Measurements from ENCODE around the gene ADGRV1.
"Not testable (repeated sequence)": the region's sequence is repeated elsewhere in the genome, so short reads cannot be mapped to it uniquely, and the experiment has no call there.

Gene ADGRV1

DNA sequence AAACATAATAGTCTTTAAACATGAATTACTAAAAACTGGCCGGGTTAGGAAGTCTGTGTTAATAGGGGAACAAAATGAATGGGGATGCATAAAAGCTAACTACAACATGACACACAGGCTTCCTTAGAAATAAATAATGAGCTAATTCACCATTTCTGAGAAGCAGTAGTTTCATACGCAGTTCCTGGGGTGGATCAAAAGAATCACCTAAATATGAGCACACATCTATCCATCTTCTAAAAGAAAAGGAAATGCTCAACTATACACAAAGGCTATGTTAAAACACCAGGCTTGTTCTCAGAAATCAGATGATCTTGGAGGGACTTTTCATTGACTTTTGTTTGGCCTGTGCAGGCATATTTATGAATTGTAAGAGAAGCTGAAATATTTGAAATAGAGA, 451.5 kb downstream of the ADGRV1 start:
- no peak overlapping the region for H3K4me3 Mint-ChIP-seq
- DNase-seq (no peak), ATAC-seq (no peak)
- H3K9me3 Mint-ChIP-seq = peaks cover 4 to 16% of the 10 kb centered on the region in 2 donors
- H3K4me1 Mint-ChIP-seq = peaks cover 6% of the 10 kb centered on the region
- peaks cover 29% of the 10 kb centered on the region for H3K27me3 Mint-ChIP-seq
- no peak overlapping the region for H3K27ac Mint-ChIP-seq

DNA sequence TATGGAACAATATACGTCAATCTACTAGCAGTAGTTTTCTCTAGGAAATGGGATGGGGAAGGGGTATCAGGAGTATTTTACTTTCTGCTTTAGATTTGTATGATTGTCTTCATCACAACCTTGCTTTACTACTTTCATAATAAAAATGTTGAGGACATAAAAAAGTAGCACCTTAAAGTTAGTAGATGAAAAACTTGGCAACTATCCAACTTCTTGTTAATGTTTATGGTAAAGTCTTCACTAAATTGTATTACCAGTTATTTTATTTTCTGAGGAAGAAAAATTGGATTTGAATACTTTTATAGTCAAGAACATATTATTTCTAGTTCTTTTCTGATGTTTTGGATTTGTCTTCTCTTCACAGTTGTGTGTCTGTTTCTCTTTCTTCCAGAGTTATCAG, 452.4 kb downstream of the ADGRV1 start:
- peaks cover 6% of the 10 kb centered on the region for H3K4me1 Mint-ChIP-seq
- H3K4me3 Mint-ChIP-seq = no peak overlapping the region
- no peak overlapping the region for H3K27ac Mint-ChIP-seq
- H3K9me3 Mint-ChIP-seq = peaks cover 9 to 25% of the 10 kb centered on the region in 2 donors
- peaks cover 37% of the 10 kb centered on the region for H3K27me3 Mint-ChIP-seq
- DNase-seq (no peak), ATAC-seq (no peak)

DNA sequence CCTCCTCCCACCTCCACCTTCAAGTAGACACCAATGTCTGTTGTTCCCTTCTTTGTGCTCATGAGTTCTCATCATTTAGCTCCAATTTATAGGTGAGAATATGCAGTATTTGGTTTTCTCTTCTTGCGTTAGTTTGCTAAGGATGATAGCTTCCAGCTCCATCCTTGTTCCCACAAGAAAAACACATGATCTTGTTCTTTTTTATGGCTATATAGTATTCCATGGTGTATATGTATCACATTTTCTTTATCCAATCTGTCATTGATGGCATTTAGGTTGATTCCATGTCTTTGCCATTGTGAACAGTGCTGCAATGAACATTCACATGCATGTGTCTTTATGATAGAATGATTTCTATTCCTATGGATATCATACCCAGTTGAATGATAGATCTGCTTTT, 454.3 kb downstream of the ADGRV1 start:
- ATAC-seq, DNase-seq, H3K4me3 Mint-ChIP-seq, H3K4me1 Mint-ChIP-seq, H3K27ac Mint-ChIP-seq: not testable (repeated sequence)
- Mint-ChIP-seq H3K9me3 (peaks cover 9 to 25% of the 10 kb centered on the region in 2 donors), H3K27me3 (peaks cover 53% of the 10 kb centered on the region)

DNA sequence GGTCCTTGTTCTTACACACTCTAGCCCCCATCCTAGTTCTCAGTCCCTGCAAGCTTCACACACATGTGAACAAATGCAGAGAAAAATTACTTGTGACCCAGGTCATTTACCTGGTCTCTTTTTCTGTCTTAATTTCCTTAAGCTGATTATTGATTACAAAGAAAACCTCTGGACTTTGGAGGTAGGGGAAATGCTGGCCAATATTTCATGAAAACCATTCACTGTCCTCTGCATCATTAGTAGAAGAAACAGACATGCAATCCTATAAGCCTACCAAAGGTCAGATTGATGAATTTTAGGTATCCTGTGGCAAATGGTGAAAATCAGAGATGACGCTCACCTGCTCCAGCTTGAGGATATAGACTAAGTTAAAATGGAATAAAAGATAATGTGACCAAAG, 457.7 kb downstream of the ADGRV1 start:
- Mint-ChIP-seq H3K27me3 (peaks cover 59% of the 10 kb centered on the region), H3K4me3 (no peak overlapping the region), H3K27ac (no peak overlapping the region), H3K9me3 (peaks cover 9 to 25% of the 10 kb centered on the region in 2 donors), H3K4me1 (no peaks in the 10 kb centered on the region)
- ATAC-seq = no peak
- DNase-seq = no peak

DNA sequence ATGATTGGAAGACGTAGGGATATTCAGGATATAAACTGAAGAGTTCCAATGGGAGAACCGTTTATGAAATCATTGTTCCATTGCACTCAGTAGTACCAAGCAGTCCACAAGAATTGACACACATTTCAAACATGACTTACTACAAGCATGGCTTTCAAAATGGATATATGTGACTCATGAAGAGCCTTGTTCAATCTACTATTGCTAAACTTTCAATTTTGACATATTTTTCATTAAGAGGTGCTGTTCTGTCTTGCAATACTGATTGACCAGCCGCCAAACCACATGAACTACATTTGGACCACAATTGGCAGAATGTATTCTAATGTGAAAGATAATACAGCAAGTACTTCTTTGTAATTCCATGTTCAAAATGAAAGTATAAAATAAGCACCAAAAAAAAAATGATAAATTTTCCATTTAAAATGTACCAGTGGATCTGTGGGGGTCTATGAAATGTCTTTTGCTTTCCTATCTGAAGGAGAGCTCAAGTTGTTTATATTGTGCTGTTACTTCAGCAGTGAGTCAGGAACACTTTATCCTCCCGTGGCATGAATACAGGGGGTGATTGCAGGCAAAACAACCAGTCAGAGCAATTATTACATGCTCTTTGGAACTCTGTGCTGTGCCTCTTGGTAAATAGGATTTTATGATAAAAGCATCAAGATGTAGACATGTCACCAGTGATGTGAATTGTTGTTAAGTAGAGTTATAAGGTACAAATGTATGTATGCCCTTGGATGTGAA, 458.5 kb downstream of the ADGRV1 start:
- Mint-ChIP-seq H3K4me3 (no peak overlapping the region), H3K27me3 (peaks cover 52% of the 10 kb centered on the region)

DNA sequence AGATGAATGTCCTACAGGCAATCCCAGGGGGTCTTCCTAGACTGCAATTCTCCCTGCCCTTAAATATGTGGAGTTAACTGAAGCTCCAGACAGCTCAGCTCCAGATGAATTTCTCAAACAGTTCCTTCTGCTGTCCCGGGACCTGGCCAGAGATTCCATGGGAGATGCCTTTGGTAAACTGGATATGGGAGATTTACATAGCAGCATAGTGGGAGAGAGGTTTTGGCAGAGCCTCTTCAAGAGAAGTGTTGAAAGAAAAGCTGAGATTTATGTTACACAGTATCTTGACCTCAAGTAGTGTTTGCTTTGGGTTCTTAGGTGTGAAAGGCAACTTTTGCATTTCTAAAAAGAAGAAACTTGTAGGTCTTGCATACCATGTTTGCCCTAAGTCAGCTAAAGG, 459.6 kb downstream of the ADGRV1 start:
- no peak overlapping the region for H3K4me3 Mint-ChIP-seq
- DNase-seq = no peak
- peaks cover 48% of the 10 kb centered on the region for H3K27me3 Mint-ChIP-seq

More for the DNA sequence above, 458.5 kb downstream of the ADGRV1 start:
- ATAC-seq (no peak), DNase-seq (no peak)
- Mint-ChIP-seq H3K9me3 (peaks cover 9 to 25% of the 10 kb centered on the region in 2 donors), H3K27ac (no peak overlapping the region), H3K4me1 (no peaks in the 10 kb centered on the region)

DNA sequence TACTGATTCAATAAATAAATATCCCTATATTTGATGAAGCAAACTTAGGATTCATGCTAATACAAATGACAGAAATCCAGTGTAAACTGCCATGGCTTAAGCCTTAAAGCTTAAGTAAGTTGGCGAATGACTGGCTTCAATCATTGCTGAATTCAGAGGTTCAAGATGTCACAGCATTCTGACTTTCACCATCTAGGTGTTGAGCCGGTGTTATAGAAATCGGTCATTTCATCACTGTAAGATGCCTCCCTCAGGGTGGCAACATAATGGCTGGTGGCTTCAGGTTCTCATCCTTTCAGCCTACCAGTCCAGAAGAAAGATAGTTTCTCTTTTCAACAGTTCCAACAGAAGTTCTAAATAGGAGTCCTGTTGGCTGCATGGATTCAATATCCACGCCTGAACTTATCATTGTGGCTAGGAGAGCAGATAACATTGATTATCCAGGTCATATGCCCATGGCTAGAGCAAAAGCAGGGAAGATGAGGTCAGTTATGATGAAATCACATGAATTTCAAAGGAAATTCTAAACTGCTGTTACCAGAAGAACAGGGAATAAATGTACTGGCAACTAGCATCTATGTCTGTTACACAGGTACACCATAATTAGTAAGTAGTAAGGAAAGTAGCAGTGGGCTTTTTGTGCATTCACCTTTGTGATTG, 460.2 kb downstream of the ADGRV1 start:
- Mint-ChIP-seq H3K27me3 (peaks cover 42% of the 10 kb centered on the region), H3K27ac (no peak overlapping the region), H3K4me1 (no peaks in the 10 kb centered on the region), H3K9me3 (peaks cover 9 to 18% of the 10 kb centered on the region in 2 donors), H3K4me3 (no peak overlapping the region)
- DNase-seq = no peak
- no peak for ATAC-seq

More for the DNA sequence above, 459.6 kb downstream of the ADGRV1 start:
- no peaks in the 10 kb centered on the region for H3K4me1 Mint-ChIP-seq
- ATAC-seq = no peak
- H3K27ac Mint-ChIP-seq = no peak overlapping the region
- peaks cover 9 to 22% of the 10 kb centered on the region in 2 donors for H3K9me3 Mint-ChIP-seq

DNA sequence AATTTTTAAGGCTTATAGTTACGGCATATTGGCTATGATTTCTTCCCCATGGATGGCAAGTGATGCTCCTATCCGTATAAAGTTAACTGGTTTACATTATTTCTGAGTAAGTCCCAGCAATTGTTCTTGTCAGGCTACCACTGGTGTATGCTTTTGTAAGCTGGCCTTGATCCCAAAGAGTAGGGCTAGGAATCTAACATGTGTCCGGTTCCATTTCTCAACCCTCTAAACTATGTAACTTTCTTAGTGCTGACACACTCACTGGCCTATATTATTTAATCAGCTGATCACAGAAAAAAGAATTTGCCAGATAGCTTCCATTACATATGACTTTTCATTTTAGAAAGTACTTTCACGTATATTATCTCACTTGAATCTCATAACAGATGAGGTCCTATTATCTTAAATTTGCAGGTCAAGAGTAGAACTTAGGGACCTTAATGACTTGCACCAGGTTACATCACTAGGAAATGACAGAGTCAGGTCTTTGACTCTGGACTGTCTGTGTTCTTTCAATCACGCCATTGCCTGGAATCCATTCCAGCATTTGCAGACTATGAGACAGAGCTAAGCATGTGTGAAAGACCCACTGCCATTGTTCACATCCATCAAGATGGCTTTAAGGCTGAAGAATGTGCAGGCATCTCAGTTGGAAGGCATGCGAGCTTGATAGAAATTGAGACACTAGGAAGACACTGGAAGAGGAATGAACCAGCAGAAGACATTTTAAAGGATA, 461.6 kb downstream of the ADGRV1 start:
- peaks cover 4 to 7% of the 10 kb centered on the region in 2 donors for H3K9me3 Mint-ChIP-seq

DNA sequence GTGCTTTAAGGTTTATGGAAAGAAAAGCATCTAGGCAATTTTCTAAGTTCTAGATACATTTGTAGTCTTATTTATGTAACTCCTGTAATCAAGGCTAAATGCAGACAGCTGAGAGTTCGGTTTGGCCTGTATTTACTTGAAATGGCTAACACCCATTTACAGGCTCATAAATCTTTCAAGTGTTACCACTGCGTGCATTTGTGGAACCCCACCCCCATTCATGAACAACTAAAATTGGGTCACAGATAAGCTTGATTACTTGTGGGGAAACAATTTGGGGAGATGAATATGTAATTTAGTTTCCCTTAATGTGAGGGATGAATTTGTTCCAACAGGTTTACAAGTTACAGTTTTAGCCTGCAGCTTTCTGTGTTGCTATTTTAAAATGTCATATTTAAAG, 463.9 kb downstream of the ADGRV1 start:
- ATAC-seq = no peak
- H3K4me3 Mint-ChIP-seq = no peak overlapping the region
- no peak overlapping the region for H3K27ac Mint-ChIP-seq
- H3K27me3 Mint-ChIP-seq = peaks cover 9% of the 10 kb centered on the region
- no peak for DNase-seq
- H3K9me3 Mint-ChIP-seq = no peaks in the 10 kb centered on the region
- H3K4me1 Mint-ChIP-seq = no peaks in the 10 kb centered on the region

More for the DNA sequence above, 461.6 kb downstream of the ADGRV1 start:
- DNase-seq (no peak), ATAC-seq (no peak)
- Mint-ChIP-seq H3K27me3 (peaks cover 28% of the 10 kb centered on the region), H3K4me1 (no peaks in the 10 kb centered on the region), H3K27ac (no peak overlapping the region), H3K4me3 (no peak overlapping the region)

DNA sequence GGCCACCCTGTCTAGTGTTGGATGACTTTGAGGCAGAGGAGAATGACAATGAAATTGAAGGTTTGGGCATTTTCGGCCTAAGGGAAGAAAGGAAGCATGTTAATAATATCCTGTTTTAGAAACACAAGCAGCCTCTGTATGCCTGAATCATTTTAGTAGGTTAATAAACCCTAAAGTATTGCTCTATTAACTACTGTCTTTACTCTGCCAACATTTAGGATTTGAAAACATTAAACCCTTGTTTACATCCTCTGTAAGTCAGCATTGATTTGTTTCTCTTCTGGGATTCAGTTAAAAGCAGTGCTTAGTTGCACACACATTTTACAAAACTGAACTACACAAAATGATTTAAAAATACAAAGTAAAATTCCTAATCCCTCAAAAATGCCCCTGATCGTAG, 465.6 kb downstream of the ADGRV1 start:
- H3K27me3 Mint-ChIP-seq = peaks cover 8% of the 10 kb centered on the region
- H3K27ac Mint-ChIP-seq = no peak overlapping the region
- no peak overlapping the region for H3K4me3 Mint-ChIP-seq
- ATAC-seq = no peak
- DNase-seq = no peak
- H3K4me1 Mint-ChIP-seq = no peaks in the 10 kb centered on the region
- H3K9me3 Mint-ChIP-seq = no peaks in the 10 kb centered on the region

DNA sequence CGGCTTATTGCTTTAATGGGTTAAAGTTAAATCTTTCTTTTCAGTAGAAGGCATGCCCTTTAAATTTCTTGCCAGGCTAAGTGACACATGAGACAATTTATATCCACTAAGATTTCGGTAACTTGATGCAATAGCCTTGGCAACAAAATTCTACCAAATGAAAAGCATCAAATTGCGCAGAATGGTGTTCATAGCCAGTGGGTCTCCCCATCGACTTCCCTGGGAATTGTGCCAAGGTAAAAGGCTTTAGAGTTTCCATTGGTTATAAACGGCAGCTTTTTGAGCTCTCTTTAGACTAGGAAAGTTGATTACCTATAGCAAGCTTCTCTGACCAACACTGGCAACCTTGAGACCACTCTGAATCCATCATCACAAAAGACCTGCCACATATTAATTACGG, 466.1 kb downstream of the ADGRV1 start:
- no peak for DNase-seq

DNA sequence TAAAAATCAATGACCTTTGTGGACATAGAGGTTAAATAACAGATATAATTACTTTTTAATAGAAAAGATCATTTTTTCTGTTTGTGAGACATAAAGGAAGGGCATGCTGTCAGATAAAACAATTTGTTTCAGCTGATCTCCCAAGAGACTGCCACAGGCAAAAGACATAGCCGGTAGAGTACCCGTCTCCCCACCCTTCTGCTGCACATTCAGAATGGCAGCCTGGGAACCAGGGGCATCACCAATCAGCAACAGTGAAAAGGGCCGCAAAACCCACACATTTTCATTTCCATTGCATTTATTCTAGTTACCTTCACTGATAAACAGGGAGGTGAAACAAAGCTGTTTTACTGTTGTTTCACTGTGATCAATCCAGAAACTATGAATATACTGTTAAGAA, 466.9 kb downstream of the ADGRV1 start:
- Mint-ChIP-seq H3K4me3 (no peak overlapping the region), H3K9me3 (no peaks in the 10 kb centered on the region), H3K27ac (no peak overlapping the region), H3K27me3 (peaks cover 8% of the 10 kb centered on the region), H3K4me1 (no peaks in the 10 kb centered on the region)
- DNase-seq (no peak), ATAC-seq (no peak)

More for the DNA sequence above, 466.1 kb downstream of the ADGRV1 start:
- Mint-ChIP-seq H3K4me3 (no peak overlapping the region), H3K27me3 (peaks cover 8% of the 10 kb centered on the region), H3K27ac (no peak overlapping the region), H3K9me3 (no peaks in the 10 kb centered on the region), H3K4me1 (no peaks in the 10 kb centered on the region)
- no peak for ATAC-seq

DNA sequence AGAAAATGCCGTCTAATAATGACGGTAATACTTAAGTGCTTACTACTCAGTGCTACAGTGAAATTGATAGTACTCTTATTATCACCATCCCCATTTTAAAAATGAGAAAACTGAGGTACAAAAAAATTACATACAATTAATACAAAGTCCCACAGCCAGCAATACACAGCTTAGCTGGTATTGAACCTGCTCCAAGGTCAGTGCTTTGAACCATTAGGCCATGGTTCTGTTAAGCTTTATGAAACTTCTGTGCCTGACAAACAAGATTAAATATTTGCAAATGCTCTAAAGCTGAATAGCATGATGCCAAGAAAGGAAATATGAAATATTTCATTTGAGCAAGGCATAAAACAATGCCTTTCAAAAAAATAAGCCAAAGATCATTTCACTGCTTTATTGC, 467.4 kb downstream of the ADGRV1 start:
- Mint-ChIP-seq H3K27me3 (peaks cover 9% of the 10 kb centered on the region), H3K4me3 (no peak overlapping the region), H3K9me3 (no peaks in the 10 kb centered on the region), H3K4me1 (no peaks in the 10 kb centered on the region), H3K27ac (no peak overlapping the region)
- DNase-seq (no peak), ATAC-seq (no peak)

DNA sequence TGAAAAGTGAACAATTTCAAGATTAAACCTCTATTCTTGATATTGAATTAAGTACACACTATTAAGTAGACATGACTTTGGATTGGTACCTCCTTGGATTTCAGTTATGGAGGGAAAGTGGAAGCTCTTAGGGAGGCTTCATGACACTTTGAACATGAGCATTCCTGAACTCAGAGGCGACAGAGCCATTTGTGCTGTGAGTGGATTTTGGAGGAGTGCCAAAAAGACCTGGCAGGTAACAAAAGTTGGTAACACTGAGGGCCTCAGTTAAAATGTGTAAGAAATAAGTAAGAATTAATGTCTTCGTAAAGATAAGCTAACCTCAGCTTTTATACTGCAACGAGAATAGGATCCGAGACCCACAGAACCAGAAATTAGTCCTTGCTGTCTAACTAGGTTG, 467.9 kb downstream of the ADGRV1 start:
- Mint-ChIP-seq H3K4me1 (no peaks in the 10 kb centered on the region), H3K27me3 (peaks cover 14% of the 10 kb centered on the region), H3K27ac (no peak overlapping the region), H3K4me3 (no peak overlapping the region), H3K9me3 (no peaks in the 10 kb centered on the region)
- no peak for DNase-seq
- ATAC-seq = no peak

DNA sequence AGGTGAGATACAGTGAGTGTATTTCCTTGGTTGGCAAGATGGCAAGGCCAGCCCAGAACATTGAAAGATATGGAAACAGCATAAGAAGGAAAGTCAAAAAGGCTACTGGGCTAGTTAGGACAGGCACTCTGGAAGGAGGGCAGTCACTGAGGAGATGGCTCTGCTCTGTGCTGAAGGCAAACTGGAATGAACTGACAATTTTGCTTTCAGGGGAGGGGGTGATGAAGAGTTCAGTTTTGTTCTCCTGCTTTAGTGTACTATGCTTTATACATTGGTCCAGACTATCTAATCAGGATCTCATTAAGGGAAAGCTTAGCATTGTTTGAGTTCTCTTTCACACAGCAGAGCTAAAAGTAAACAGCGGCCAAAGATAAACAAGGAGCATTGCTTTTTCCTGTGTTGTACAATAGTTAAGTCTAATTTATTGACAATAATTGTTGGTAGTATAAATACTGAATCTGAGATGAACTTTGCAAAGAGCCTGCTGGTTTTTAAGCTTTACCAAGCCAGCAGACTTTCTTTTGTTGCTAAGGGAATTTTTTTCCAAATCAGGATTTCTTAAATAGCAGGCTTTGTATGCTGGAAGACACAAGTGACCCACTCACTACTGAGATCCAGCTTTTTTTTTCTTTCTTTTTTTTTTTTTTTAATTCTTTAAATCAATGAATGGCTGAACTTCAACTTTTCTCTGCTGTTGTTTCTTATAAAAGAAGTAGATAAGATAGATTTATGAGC, 469.0 kb downstream of the ADGRV1 start:
- no peak overlapping the region for H3K4me3 Mint-ChIP-seq
- no peak overlapping the region for H3K27ac Mint-ChIP-seq
- no peak for DNase-seq
- no peaks in the 10 kb centered on the region for H3K9me3 Mint-ChIP-seq
- ATAC-seq = no peak
- H3K27me3 Mint-ChIP-seq = peaks cover 15% of the 10 kb centered on the region
- H3K4me1 Mint-ChIP-seq = no peaks in the 10 kb centered on the region
